Karpas-422 (cell line): Measurements from ENCODE around the gene KCNH5. TPM values are rescaled to one million over a fixed set of nuclear protein-coding genes. Genes with fewer than 3 reads are reported as not detected.
"Not testable (repeated sequence)": the region's sequence is repeated elsewhere in the genome, so short reads cannot be mapped to it uniquely, and the experiment has no call there.

Source experiments
- DNase-seq: peaks from one replicate; pipeline ENCODE4 v3.0.0-alpha.2; 2015
- H2AFZ ChIP-seq: fragments of 200-600 bp; sonication (generic); 2 replicates; pipeline ENCODE4 v1.6.1; 2014; ENCODE audit warnings: antibody characterized with exemption, low read length, mixed read lengths
- H3K27ac ChIP-seq: fragments of 200-600 bp; sonication (generic); 2 replicates; pipeline ENCODE4 v1.5.1; 2014; ENCODE audit warnings: mild to moderate bottlenecking, low read length, moderate library complexity
- H3K27me3 ChIP-seq: fragments of 200-600 bp; sonication (generic); 2 replicates; pipeline ENCODE4 v1.6.1; 2014; ENCODE audit warnings: low read length, mixed read lengths
- H3K36me3 ChIP-seq: fragments of 200-600 bp; sonication (generic); 2 replicates; pipeline ENCODE4 v1.6.1; 2014; ENCODE audit warnings: low read length, mixed read lengths; ENCODE audit not compliant: insufficient read depth
- H3K4me1 ChIP-seq: fragments of 200-600 bp; sonication (generic); 2 replicates; pipeline ENCODE4 v1.6.1; 2014; ENCODE audit warnings: mild to moderate bottlenecking, low read length, mixed read lengths
- H3K4me2 ChIP-seq: fragments of 200-600 bp; sonication (generic); 2 replicates; pipeline ENCODE4 v1.6.1; 2014; ENCODE audit warnings: low read length, low read depth, mild to moderate bottlenecking; ENCODE audit not compliant: poor library complexity, severe bottlenecking
- H3K4me3 ChIP-seq: fragments of 200-600 bp; sonication (generic); 2 replicates; pipeline ENCODE4 v1.5.1; 2014; ENCODE audit warnings: mild to moderate bottlenecking, antibody characterized with exemption, low read length, mixed read lengths
- H3K79me2 ChIP-seq: fragments of 200-600 bp; sonication (generic); 2 replicates; pipeline ENCODE4 v1.6.1; 2014; ENCODE audit warnings: mild to moderate bottlenecking, low read length, mixed read lengths
- H3K9ac ChIP-seq: fragments of 200-600 bp; sonication (generic); 2 replicates; pipeline ENCODE4 v1.6.0; 2014; ENCODE audit warnings: low read length
- H3K9me2 ChIP-seq: fragments of 200-600 bp; sonication (generic), shearing (Covaris generic); replicated peaks from 2 replicates; pipeline ENCODE4 v1.6.0; 2014; ENCODE audit warnings: mild to moderate bottlenecking, low read length, moderate library complexity; ENCODE audit not compliant: insufficient read depth
- H3K9me3 ChIP-seq: fragments of 300-700, 200-600 bp; sonication (generic); 2 replicates; pipeline ENCODE4 v1.6.1; 2014; ENCODE audit warnings: low read length, mixed read lengths
- H4K20me1 ChIP-seq: fragments of 200-600 bp; sonication (generic); 2 replicates; pipeline ENCODE4 v1.6.1; 2014; ENCODE audit warnings: mild to moderate bottlenecking, antibody characterized with exemption, low read length, low read depth; ENCODE audit not compliant: insufficient read depth
- total RNA-seq: library from RNA; depleted of rRNA; stranded (reverse); fragments of >200 nt; shearing (Covaris generic); gene quantifications from 2 replicates; pipeline ENCODE4 v1.2.3, GENCODE V29; 2014; ENCODE audit warnings: low replicate concordance

KCNH5 gene
- total RNA-seq, 1 experiment from 2014 or later = 0.04 TPM

GRCh38 chr14:62896932-62897456 lies 148.3 kb downstream of the KCNH5 start:
- Histone ChIP-seq H4K20me1 (no peaks in the 10 kb centered on the region), H3K4me1 (no peaks in the 10 kb centered on the region), H2AFZ (no peak overlapping the region), H3K4me2 (no peak overlapping the region), H3K9me2 (no peaks in the 10 kb centered on the region), H3K4me3 (no peak overlapping the region), H3K27me3 (no peaks in the 10 kb centered on the region), H3K36me3 (no peaks in the 10 kb centered on the region), H3K79me2 (no peaks in the 10 kb centered on the region), H3K9ac (no peak overlapping the region), H3K9me3 (no peaks in the 10 kb centered on the region), H3K27ac (no peak overlapping the region)
- DNase-seq = no peak

GRCh38 chr14:62894736-62895135 lies 150.5 kb downstream of the KCNH5 start:
- H3K9ac ChIP-seq = no peak overlapping the region
- H3K79me2 ChIP-seq = no peaks in the 10 kb centered on the region
- H2AFZ ChIP-seq = no peak overlapping the region
- H3K4me3 ChIP-seq = no peak overlapping the region
- no peaks in the 10 kb centered on the region for H3K27me3 ChIP-seq
- no peaks in the 10 kb centered on the region for H3K9me2 ChIP-seq
- no peaks in the 10 kb centered on the region for H3K9me3 ChIP-seq
- H3K27ac ChIP-seq = no peak overlapping the region
- no peak overlapping the region for H3K4me2 ChIP-seq
- no peaks in the 10 kb centered on the region for H3K4me1 ChIP-seq
- DNase-seq = no peak
- H3K36me3 ChIP-seq = no peaks in the 10 kb centered on the region
- H4K20me1 ChIP-seq = no peaks in the 10 kb centered on the region

GRCh38 chr14:62889364-62889763 lies 155.9 kb downstream of the KCNH5 start:
- Histone ChIP-seq H3K9ac (no peak overlapping the region), H3K4me3 (no peak overlapping the region), H2AFZ (no peak overlapping the region), H3K9me3 (no peaks in the 10 kb centered on the region), H3K27ac (no peak overlapping the region), H3K27me3 (no peaks in the 10 kb centered on the region), H3K9me2 (no peaks in the 10 kb centered on the region), H3K36me3 (no peaks in the 10 kb centered on the region), H3K79me2 (no peaks in the 10 kb centered on the region), H3K4me2 (no peak overlapping the region), H3K4me1 (no peaks in the 10 kb centered on the region), H4K20me1 (no peaks in the 10 kb centered on the region)
- no peak for DNase-seq

GRCh38 chr14:62886461-62886860 lies 158.8 kb downstream of the KCNH5 start:
- Histone ChIP-seq H3K4me1 (no peaks in the 10 kb centered on the region), H3K9ac (no peak overlapping the region), H2AFZ (no peak overlapping the region), H3K27ac (no peak overlapping the region), H4K20me1 (no peaks in the 10 kb centered on the region), H3K4me3 (no peak overlapping the region), H3K9me2 (no peaks in the 10 kb centered on the region), H3K4me2 (no peak overlapping the region), H3K27me3 (no peaks in the 10 kb centered on the region), H3K36me3 (no peaks in the 10 kb centered on the region), H3K9me3 (no peaks in the 10 kb centered on the region), H3K79me2 (no peaks in the 10 kb centered on the region)
- DNase-seq = no peak

- Histone ChIP-seq H3K9me2 (no peaks in the 10 kb centered on the region), H3K27ac (no peak overlapping the region), H3K36me3 (no peaks in the 10 kb centered on the region), H3K79me2 (no peaks in the 10 kb centered on the region), H3K4me1 (no peaks in the 10 kb centered on the region), H3K4me3 (no peak overlapping the region), H3K9ac (no peak overlapping the region), H2AFZ (no peak overlapping the region), H3K9me3 (no peaks in the 10 kb centered on the region), H3K27me3 (no peaks in the 10 kb centered on the region), H4K20me1 (no peaks in the 10 kb centered on the region), H3K4me2 (no peak overlapping the region)
- no peak for DNase-seq
These were observed 159.8 kb downstream of the KCNH5 start for GRCh38 chr14:62885451-62885850.

GRCh38 chr14:62882967-62883366 lies 162.3 kb downstream of the KCNH5 start:
- no peak overlapping the region for H3K27ac ChIP-seq
- H3K79me2 ChIP-seq = no peaks in the 10 kb centered on the region
- H3K9ac ChIP-seq = no peak overlapping the region
- no peak overlapping the region for H3K4me2 ChIP-seq
- no peak overlapping the region for H2AFZ ChIP-seq
- H4K20me1 ChIP-seq = no peaks in the 10 kb centered on the region
- H3K27me3 ChIP-seq = no peaks in the 10 kb centered on the region; the same call in 1 of the 2 replicates
- H3K9me3 ChIP-seq = no peaks in the 10 kb centered on the region
- no peaks in the 10 kb centered on the region for H3K9me2 ChIP-seq
- no peaks in the 10 kb centered on the region for H3K4me1 ChIP-seq
- no peak for DNase-seq
- H3K36me3 ChIP-seq = no peaks in the 10 kb centered on the region
- no peak overlapping the region for H3K4me3 ChIP-seq

GRCh38 chr14:62866376-62866775 lies 178.9 kb downstream of the KCNH5 start:
- Histone ChIP-seq H3K27ac (no peak overlapping the region), H3K79me2 (no peaks in the 10 kb centered on the region), H3K27me3 (no peaks in the 10 kb centered on the region; the same call in 1 of the 2 replicates), H3K4me2 (no peak overlapping the region), H3K36me3 (no peaks in the 10 kb centered on the region), H3K9me3 (no peaks in the 10 kb centered on the region), H3K9ac (no peak overlapping the region), H2AFZ (no peak overlapping the region), H4K20me1 (no peaks in the 10 kb centered on the region), H3K4me1 (no peaks in the 10 kb centered on the region), H3K9me2 (no peaks in the 10 kb centered on the region), H3K4me3 (no peak overlapping the region)
- no peak for DNase-seq

GRCh38 chr14:62864588-62864987 lies 180.7 kb downstream of the KCNH5 start:
- H3K4me1 ChIP-seq = no peaks in the 10 kb centered on the region
- H2AFZ ChIP-seq = no peak overlapping the region
- H4K20me1 ChIP-seq = no peaks in the 10 kb centered on the region
- no peaks in the 10 kb centered on the region for H3K9me3 ChIP-seq
- no peaks in the 10 kb centered on the region for H3K9me2 ChIP-seq
- DNase-seq = no peak
- H3K36me3 ChIP-seq = no peaks in the 10 kb centered on the region
- no peaks in the 10 kb centered on the region; the same call in 1 of the 2 replicates for H3K27me3 ChIP-seq
- no peak overlapping the region for H3K4me2 ChIP-seq
- H3K4me3 ChIP-seq = no peak overlapping the region
- H3K9ac ChIP-seq = no peak overlapping the region
- no peaks in the 10 kb centered on the region for H3K79me2 ChIP-seq
- H3K27ac ChIP-seq = no peak overlapping the region

- H3K27ac ChIP-seq = not testable (repeated sequence)
These were observed 187.2 kb downstream of the KCNH5 start for GRCh38 chr14:62858011-62858410.

More at GRCh38 chr14:62858011-62858410, 187.2 kb downstream of the KCNH5 start:
- not testable (repeated sequence) for H3K4me1 ChIP-seq, H3K79me2 ChIP-seq, H3K4me2 ChIP-seq, H3K9me2 ChIP-seq, H3K9ac ChIP-seq, H3K36me3 ChIP-seq, H3K9me3 ChIP-seq, H2AFZ ChIP-seq, DNase-seq, H4K20me1 ChIP-seq, H3K4me3 ChIP-seq, H3K27me3 ChIP-seq
